Retinal pigment epithelial cell (primary cell): ENCODE results near the gene MRPL42.

Source experiments
- DNase-seq: peaks from one replicate; pipeline ENCODE4 v3.0.0-alpha.2; 2010; ENCODE audit warnings: low read depth
- H3K4me3 ChIP-seq: 2 replicates; pipeline ENCODE4 v1.5.1; 2011; ENCODE audit warnings: mild to moderate bottlenecking, low read length, control low read depth, moderate library complexity
- TF ChIP-seq, protein P1 (sequence below): conservative IDR thresholded peaks from 2 replicates; pipeline ENCODE4 v1.5.1; 2011; ENCODE audit warnings: low read depth, low read length, control low read depth, inconsistent platforms

MRPL42 gene

DNA sequence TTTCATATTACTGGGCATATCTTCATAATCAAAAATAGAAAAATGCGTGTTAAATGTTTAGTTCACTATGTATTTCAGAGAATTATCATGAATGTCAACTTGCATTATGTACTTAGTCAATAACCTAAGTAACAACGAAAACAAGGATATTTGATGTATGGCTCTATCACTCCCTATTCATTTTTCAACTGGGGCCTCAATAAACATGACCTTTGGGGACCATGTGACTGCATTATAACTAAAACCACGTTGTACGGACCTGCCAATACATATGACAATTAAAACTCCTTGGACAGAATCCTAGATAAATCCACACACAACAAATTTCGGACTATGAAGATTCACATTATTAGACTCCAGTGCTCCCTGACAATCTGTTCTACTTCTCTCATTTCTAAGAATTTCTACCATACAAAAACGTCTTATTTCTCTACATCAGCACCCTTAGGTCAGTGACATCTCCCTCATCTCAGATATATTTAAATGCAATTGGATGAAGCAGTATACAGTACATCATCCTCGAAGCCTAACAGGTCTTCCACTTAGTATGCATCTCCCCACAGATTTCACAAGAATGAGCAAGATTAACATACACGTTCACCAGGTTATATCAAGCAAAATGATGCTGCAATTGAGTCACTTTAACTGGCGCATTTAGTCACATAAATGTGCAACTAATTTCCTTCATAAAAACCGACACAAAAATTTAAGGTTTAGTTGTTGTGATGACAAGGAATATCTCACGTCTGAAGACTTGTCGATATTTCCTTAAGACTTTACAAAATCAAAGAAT lies 27.1 kb upstream of the MRPL42 start:
- H3K4me3 ChIP-seq = peak overlapping the region; percentile 86
- TF ChIP-seq, protein P1, sequence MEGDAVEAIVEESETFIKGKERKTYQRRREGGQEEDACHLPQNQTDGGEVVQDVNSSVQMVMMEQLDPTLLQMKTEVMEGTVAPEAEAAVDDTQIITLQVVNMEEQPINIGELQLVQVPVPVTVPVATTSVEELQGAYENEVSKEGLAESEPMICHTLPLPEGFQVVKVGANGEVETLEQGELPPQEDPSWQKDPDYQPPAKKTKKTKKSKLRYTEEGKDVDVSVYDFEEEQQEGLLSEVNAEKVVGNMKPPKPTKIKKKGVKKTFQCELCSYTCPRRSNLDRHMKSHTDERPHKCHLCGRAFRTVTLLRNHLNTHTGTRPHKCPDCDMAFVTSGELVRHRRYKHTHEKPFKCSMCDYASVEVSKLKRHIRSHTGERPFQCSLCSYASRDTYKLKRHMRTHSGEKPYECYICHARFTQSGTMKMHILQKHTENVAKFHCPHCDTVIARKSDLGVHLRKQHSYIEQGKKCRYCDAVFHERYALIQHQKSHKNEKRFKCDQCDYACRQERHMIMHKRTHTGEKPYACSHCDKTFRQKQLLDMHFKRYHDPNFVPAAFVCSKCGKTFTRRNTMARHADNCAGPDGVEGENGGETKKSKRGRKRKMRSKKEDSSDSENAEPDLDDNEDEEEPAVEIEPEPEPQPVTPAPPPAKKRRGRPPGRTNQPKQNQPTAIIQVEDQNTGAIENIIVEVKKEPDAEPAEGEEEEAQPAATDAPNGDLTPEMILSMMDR = no peak
- no peak for DNase-seq

DNA sequence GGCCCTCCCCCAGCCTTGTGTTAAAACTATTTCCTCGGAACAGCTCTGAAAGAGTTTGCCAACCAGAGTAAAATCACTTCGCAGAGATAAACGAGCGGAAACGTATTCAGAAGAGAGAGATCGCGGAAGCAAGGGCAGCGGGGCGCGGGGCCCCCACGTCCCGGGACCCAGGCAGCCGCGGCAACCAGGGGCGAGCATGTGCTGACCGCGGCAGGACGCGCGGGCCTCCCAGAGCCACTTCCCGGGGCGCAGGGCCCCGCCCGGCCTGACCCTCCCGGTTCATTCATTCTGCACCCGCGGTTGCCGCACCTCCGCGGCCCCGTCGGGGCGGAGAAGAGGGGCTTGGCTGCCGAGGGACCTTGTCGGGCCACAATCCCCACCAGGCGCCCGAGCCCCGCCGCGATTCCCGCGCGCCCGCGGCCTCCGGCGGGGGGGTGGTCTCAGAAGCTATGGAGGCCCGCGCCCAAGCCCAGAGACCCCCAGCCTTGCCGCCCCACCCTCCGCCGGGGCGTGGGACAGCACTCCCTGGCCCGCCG lies 26.2 kb upstream of the MRPL42 start:
- no peak for DNase-seq
- TF ChIP-seq, protein P1 = no peak
- H3K4me3 ChIP-seq = peak overlapping the region; percentile 86

DNA sequence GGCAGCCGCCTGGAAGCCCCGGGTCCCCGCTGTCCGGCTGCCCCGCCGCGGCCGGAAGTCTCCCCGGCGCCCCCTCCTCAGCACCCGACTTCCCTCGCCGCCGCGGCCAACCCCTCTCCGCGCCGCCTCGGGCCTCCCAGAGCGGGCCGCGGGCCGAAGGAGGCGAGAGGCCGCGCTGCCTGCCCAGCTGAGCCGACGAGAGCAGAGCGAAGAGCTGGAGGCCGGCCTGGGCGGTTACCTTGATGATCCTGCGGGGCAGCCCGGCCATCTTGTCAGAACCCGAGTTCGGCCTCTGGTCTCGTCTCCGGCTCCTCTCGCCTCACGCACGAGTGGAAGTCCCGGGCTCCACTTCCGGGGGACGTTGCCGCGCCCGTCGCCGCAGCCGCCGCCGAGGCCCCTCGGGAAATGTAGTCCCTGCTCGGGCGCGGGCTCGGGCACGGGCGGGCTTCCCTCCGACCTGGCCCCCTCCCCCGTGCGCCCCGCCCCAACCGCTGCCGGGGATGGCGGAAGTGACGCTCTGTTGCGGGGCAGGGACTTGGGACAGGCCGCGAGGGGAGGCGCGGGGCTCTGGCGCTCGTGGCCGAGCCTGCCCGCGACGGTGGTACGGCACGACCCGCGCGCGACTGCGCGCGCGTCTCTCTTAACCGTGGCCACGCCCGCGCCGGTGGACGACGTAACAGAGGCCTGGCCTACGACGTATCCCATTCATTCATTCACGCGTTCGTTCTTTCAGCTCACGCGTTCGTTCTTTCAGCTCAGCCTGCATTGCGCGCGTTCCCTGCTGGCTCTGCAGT lies 25.5 kb upstream of the MRPL42 start, which contains the start of gene UBE2N:
UBE2N (minus strand) TSS at position 331 of the 794 bp plus-strand sequence; CDS start at position 268, 63 bp downstream.
- DNase-seq = peak; percentile 72
- TF ChIP-seq, protein P1 = no peak
- H3K4me3 ChIP-seq = peak within 1 kb of the TSS; percentile 86

- no peak for DNase-seq
- peak overlapping the region; percentile 86 for H3K4me3 ChIP-seq
- TF ChIP-seq, protein P1 = no peak
These were observed 24.6 kb upstream of the MRPL42 start for GRCh38 chr12:93442411-93443340.

DNA sequence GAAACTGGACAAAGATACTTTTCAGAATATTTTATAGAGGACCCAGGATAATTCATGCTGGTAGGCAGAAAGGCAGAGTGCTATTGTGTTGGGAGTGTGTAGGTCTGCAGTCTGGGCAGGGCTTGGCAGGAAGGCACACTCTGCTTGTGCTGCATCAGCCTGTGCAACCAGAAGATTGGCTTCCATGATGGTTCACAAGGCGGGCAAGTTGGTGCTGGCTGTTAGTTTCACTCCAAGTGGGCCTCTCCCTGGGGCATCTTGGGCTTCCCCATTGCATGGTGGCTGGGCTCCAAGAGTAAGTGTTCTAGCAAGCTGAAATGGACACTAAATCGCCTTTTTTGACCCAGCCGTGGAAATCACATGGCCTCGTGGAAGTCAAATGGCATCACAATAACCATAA lies 23.7 kb upstream of the MRPL42 start:
- TF ChIP-seq, protein P1 = no peak
- H3K4me3 ChIP-seq = no peak overlapping the region
- DNase-seq = no peak

GRCh38 chr12:93447555-93448290 lies 19.6 kb upstream of the MRPL42 start:
- TF ChIP-seq, protein P1 = no peak
- no peak for DNase-seq
- H3K4me3 ChIP-seq = no peak overlapping the region
